GM18508 (cell line): ENCODE data around the gene RREB1.

Experiments
- ATAC-seq: cut with Tn5 transposase; IDR thresholded peaks from one replicate; pipeline ENCODE4 v1.9.1; 2021; ENCODE audit warnings: moderate number of reproducible peaks; ENCODE audit not compliant: insufficient read depth, unreplicated experiment

Gene RREB1

GRCh38 chr6:7237653-7238188, 130.0 kb downstream of the RREB1 start:
- ATAC-seq = no peak

DNA sequence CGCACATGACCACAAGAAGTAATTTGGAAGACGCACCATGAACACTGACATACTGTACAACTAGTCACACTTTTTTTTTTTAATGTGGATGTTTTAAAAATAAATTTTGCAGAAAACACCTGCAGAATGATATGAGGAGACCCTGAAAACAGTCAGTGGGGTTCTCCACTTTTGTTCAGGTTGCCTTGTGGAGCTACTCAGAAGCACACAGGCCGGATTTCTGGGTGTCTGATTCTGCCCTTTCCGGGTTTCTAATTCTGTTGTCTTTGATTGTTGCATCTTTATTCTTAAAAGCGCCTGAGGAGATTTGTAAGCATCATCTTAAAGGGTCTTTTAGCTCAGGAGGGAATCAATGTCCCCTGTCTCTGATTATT, 130.8 kb downstream of the RREB1 start:
- no peak for ATAC-seq

DNA sequence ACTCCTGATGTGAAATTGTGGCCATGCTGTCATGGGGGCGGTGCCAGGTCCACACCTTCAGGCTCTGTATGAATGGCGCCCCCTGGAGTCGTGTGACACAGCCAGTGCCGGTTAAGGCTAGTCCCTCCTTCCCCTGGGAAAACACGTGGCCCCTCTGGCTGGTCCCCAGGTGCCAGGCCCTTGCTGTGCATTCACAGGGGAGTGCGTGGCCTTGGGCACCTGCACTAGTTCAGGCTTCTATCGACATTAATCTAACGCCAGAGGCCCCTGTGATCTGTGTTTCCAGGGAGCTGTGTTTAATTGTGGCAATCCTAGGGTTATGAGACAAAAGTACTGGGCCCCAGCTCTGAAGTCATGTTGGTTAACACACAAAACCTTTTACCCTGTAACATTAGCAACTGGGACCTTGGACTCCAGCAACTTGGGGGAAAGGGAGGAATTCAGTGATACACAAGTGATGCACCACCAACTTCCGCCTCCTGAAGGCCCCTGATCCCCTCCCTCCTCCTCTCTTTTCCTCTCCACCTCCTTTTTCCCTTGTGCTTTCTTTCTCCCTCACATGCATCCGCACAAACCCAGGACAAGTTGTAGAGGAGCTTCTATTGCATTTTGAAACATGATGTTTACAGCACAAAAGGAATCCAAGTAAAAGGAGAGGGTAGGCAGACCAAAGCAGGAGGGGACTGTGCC, 131.3 kb downstream of the RREB1 start:
- no peak for ATAC-seq

- ATAC-seq = no peak
Measured at GRCh38 chr6:7239590-7239948, 131.8 kb downstream of the RREB1 start.

DNA sequence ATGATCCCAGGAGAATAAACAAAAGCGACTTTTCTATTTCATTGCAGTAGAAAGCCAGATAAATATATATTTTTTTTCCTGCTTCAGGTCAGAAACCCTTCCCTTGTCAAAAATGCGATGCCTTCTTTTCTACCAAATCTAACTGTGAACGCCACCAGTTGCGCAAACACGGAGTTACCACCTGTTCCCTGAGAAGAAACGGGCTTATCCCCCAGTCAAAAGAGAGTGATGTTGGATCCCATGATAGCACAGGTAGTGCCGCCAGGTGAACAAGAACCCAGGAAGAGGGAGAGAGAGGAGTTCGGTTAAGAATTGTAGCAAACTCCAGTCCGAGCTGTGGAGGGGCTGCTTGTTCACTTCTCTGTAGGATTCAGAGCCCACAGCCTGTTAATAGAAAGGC, 132.6 kb downstream of the RREB1 start:
- no peak for ATAC-seq

- no peak for ATAC-seq
Measured at GRCh38 chr6:7241160-7241559, 133.4 kb downstream of the RREB1 start.

DNA sequence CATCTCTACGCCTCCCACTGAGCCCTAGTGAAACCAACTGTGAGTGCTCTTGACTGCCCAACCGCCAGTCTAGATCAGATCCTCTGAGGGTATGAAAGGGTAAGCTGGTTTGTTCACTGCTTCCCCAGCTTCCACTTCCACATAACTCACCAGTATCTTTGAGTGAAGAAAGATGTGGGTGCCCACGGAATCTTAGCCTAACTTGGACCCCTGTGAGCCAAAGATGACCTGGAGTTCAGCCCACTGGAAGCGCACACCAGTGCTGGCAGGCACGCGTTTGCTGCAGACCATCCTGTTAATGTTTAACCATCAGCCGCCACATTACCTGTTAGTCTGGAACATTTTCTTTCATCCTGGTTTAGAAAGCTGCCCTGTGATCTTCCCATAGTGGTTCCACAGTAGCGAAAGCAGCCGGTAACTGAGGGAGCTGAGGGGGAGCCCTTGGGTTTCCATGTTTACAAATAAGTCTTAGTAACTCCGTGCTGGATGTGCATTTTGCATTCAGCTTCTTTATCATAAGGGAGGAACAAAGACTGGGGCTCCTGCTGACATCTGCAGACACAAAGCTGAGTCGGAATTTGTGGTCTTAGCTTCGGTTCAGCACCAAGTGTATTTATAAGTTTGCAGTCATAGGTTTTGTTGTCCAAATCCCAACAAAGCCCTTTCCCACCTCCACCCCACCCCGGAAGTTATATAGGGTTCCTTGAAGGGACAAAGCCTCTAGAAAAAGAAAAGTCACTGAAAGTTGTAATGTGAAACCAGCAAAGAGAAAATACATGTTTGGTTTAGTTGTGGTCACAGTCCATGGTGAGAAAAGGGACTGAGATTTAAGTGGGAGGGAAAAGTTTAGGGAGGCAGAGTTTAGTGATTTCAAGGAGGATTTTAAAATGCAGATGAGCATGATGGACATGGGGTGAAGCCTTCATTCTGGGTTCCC, 134.2 kb downstream of the RREB1 start:
- ATAC-seq = no peak

DNA sequence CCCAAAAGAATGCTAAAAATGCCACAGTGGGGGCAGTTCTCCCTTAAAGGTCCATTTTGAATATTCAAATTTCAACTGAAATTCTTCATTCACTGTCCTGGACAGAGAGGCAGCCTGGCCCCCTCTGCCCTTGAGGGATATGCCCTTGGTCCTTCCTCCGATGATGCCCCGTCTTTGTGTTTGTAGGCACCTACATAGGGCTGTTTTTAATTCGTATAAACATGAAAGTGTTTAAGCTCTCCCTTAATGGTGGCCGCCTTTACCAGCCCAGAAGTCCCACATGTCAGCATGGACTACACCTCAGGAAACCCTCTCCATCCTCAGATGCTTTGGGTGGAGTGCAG, 135.0 kb downstream of the RREB1 start:
- no peak for ATAC-seq

GRCh38 chr6:7243179-7243981, 135.6 kb downstream of the RREB1 start:
- ATAC-seq = no peak

DNA sequence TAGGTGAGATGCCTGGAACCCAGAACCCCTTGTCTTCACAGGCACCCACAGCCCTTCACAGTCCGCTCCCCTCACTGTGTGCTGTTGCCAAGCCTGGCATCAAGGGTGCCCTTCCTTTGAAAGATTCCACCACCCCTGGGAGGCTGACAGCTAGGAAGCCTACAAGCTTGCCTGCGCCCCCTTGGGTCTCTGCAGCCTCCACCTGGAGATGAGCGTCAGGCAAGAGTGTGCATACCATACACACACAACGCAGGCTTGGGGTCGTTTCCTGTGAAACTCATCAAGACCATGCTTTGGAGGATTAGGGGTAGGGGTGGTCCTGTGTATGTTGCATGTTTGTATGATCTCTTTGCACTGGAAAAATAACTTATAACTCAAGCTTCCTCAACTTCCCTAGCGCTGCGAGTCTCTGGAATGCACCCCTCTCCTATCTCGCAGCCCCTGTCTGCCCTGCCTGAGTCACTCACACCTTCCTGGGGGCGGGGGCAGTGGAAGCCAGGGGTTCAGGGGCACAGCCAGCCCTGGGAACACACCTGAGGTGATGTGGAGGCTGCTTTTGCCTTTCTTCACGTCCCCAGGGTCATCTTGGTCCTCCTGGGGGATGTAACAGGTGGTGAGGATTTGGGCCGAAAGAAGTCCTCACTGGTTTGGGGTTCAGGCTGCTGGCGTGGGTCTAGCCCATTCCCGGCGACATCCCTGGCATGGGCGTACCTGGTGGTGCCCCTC, 138.1 kb downstream of the RREB1 start:
- no peak for ATAC-seq

DNA sequence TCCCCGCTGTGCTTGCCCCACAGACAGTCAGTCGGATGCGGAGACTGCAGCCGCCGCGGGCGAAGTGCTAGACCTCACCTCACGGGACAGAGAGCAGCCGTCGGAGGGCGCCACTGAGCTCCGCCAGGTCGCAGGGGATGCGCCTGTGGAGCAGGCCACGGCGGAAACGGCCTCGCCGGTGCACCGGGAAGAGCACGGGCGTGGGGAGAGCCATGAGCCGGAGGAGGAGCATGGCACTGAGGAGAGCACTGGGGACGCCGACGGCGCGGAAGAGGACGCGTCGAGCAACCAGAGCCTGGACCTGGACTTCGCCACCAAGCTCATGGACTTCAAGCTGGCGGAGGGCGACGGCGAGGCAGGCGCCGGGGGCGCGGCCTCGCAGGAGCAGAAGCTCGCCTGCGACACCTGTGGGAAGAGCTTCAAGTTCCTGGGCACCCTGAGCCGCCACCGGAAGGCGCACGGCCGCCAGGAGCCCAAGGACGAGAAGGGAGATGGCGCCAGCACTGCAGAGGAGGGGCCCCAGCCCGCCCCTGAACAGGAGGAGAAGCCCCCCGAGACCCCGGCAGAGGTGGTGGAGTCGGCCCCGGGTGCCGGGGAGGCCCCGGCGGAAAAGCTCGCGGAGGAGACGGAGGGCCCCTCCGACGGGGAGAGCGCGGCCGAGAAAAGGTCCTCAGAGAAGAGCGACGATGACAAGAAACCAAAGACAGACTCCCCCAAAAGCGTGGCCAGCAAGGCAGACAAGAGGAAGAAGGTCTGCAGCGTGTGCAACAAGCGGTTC, 138.8 kb downstream of the RREB1 start:
- no peak for ATAC-seq

DNA sequence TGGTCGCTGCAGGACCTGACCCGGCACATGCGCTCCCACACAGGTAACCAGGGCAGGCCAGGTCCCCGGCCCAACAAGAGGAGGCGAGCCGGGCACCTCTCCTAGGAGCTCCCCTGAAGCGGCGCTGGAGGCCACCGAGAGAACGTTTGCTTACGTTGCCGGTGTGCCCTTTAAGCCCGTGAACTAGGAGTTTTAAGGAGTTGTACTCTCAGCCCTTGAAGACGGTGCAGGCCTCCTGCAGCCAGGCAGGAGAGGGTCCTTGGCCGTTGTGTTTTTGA, 139.4 kb downstream of the RREB1 start:
- no peak for ATAC-seq

DNA sequence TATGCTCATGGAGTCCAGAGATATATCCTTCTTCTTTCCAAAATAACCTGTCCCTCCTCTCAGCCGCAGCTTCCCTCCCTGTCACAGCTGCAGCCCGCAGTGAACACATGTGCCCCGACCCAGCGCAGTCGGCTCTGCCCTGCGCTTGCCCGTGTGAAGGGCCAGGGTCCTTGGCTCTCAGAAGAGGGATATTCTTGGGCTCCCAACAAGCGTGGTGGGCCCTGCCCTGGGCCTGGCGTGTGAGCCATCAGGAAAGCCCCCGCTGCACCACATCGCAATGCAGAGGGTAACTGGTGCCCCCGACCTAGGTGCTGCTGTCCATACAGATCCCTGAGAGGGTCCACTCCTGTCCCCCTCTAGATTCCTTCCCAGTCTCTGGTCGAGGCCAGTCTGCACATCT, 140.1 kb downstream of the RREB1 start:
- ATAC-seq = no peak

- ATAC-seq = no peak
Measured at GRCh38 chr6:7249391-7249790, 141.6 kb downstream of the RREB1 start.

GRCh38 chr6:7249946-7250643, 142.3 kb downstream of the RREB1 start:
- no peak for ATAC-seq

- ATAC-seq = no peak
Measured at GRCh38 chr6:7250812-7251211, 143.1 kb downstream of the RREB1 start.

DNA sequence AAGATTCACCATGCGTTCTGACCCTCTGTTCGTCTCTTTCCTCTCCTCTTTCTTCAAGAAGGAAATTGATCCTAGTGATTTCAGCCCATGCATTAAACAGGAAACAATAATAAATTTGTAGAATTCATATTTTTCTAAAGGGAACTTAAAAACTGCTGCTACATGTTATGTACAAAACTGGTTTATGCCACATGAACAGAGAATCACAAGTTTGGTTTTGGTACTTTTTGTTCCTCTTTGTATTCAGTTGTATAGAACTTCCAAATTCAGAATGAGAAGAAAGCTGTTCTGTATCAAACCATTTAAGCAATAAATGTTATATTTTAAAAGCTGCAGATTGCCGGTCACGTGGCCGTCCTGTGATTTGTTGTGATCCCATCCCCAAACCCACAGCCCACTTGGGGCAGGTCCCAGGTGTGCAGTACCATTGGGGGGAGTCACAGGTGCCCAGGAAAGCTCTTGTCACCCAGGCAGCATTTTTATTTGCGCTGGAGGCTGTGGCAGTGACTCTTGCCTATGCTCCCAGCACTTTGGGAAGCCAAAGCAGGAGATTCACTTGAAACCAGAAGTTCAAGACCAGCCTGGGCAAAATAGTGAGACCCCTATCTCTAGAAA, 144.0 kb downstream of the RREB1 start:
- no peak for ATAC-seq

DNA sequence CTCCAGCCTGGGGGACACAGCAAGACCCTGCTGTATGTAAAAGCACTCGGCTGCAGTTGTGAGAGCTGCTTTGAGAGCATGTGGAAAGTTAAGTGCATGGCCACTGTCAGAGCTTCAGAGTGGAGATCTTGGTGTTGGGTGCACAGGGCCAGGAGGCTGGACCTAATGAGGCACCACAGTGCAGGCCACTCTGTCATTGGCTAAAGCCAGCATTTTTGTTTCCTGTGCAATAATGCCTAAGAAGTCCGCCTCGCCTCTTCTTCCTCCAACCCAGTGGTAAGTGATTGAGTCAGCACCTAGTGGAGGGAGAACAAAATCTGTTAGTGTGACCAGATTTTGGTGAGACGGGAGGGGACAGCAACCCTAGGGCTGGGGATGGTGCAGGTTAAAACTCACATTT, 144.6 kb downstream of the RREB1 start:
- ATAC-seq = no peak
